ENCODE results near the gene ASTN1.

ASTN1 gene

DNA sequence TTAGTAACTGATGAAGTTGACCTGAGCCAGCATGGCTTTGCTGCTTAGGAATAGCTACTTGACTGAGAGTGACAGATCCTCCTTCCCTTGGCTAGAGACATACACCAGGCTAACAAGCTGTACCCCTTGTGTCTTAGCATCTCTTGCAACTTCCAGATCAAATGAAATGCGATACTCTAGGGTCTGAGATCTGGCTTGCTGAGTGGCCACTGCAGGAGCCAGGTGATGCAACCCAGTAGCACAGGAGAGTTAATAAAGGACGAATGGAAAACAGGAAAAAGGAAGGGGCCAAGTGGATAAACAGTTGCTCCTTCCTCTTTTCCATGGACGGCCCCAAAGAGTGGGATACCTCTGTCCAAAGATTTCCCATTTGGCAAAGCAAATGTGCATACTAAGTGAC, 38.2 kb downstream of the ASTN1 start:
- TF ChIP-seq SPI1 (IDR thresholded peaks at IDR 0.05; ENCODE audit: borderline replicate concordance, low read depth) (no peak), POLR2AphosphoS5 (IDR thresholded peaks at IDR 0.05; ENCODE audit: low read depth) (no peak), GABPA (IDR thresholded peaks at IDR 0.05; ENCODE audit: low read depth) (no peak)
- TF ChIP-seq, protein P1, sequence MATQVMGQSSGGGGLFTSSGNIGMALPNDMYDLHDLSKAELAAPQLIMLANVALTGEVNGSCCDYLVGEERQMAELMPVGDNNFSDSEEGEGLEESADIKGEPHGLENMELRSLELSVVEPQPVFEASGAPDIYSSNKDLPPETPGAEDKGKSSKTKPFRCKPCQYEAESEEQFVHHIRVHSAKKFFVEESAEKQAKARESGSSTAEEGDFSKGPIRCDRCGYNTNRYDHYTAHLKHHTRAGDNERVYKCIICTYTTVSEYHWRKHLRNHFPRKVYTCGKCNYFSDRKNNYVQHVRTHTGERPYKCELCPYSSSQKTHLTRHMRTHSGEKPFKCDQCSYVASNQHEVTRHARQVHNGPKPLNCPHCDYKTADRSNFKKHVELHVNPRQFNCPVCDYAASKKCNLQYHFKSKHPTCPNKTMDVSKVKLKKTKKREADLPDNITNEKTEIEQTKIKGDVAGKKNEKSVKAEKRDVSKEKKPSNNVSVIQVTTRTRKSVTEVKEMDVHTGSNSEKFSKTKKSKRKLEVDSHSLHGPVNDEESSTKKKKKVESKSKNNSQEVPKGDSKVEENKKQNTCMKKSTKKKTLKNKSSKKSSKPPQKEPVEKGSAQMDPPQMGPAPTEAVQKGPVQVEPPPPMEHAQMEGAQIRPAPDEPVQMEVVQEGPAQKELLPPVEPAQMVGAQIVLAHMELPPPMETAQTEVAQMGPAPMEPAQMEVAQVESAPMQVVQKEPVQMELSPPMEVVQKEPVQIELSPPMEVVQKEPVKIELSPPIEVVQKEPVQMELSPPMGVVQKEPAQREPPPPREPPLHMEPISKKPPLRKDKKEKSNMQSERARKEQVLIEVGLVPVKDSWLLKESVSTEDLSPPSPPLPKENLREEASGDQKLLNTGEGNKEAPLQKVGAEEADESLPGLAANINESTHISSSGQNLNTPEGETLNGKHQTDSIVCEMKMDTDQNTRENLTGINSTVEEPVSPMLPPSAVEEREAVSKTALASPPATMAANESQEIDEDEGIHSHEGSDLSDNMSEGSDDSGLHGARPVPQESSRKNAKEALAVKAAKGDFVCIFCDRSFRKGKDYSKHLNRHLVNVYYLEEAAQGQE (IDR thresholded peaks at IDR 0.05; ENCODE audit: insufficient replicate concordance, low read depth) = no peak
- TF ChIP-seq, protein P2, sequence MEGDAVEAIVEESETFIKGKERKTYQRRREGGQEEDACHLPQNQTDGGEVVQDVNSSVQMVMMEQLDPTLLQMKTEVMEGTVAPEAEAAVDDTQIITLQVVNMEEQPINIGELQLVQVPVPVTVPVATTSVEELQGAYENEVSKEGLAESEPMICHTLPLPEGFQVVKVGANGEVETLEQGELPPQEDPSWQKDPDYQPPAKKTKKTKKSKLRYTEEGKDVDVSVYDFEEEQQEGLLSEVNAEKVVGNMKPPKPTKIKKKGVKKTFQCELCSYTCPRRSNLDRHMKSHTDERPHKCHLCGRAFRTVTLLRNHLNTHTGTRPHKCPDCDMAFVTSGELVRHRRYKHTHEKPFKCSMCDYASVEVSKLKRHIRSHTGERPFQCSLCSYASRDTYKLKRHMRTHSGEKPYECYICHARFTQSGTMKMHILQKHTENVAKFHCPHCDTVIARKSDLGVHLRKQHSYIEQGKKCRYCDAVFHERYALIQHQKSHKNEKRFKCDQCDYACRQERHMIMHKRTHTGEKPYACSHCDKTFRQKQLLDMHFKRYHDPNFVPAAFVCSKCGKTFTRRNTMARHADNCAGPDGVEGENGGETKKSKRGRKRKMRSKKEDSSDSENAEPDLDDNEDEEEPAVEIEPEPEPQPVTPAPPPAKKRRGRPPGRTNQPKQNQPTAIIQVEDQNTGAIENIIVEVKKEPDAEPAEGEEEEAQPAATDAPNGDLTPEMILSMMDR (IDR thresholded peaks at IDR 0.05; ENCODE audit: insufficient read depth, low read length) = no peak
- no peak for DNase-seq (ENCODE audit: low read depth in 1 of 2, low spot score in 1 of 2)
- Histone ChIP-seq H3K27me3 (ENCODE audit: insufficient read depth, poor library complexity, severe bottlenecking) (no peaks in the 10 kb centered on the region), H3K27ac (replicated peaks) (no peak overlapping the region), H3K4me3 (replicated peaks; ENCODE audit: insufficient read depth, low read length) (no peak overlapping the region)

DNA sequence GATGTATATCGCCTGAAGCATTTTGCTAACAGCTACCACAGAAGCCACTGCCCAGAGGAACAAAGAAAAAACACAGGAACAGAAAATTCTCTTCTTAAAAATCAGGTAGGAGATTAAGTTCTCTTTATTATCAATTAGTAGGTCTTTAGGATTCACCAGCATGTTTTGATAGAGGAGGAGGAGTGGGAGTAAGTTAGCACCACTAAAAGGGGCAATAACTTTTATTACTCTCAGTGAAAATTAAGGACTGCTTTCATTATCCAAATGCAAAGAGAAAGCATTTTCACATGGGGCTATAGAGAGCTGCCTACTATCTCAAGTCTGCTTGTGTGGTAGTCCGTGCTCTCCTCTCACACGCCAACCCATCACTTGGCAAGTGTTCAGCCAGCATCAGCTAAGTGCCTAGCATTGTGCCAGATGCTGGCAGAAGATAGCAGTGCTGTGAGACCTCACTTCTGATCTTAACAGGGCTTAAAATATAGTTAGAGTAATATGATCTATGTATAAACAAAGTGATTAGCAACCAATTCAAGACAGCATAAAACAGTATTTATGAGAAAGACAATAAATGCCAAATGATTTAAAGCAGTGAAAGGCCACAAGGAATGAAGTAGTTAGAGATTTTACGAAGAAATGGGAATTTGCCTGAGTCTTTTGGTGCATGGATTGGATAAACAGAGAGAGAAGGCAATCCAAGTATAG, 39.8 kb downstream of the ASTN1 start:
- DNase-seq (ENCODE audit: low read depth in 1 of 2, low spot score in 1 of 2) = no peak
- H3K27ac ChIP-seq (replicated peaks) = no peak overlapping the region
- H3K4me3 ChIP-seq (replicated peaks; ENCODE audit: insufficient read depth, low read length) = no peak overlapping the region
- TF ChIP-seq, protein P2 (IDR thresholded peaks at IDR 0.05; ENCODE audit: insufficient read depth, low read length) = no peak
- TF ChIP-seq GABPA (IDR thresholded peaks at IDR 0.05; ENCODE audit: low read depth) (no peak), SPI1 (IDR thresholded peaks at IDR 0.05; ENCODE audit: borderline replicate concordance, low read depth) (no peak), POLR2AphosphoS5 (IDR thresholded peaks at IDR 0.05; ENCODE audit: low read depth) (no peak)
- TF ChIP-seq, protein P1 (IDR thresholded peaks at IDR 0.05; ENCODE audit: insufficient replicate concordance, low read depth) = no peak
- H3K27me3 ChIP-seq (ENCODE audit: insufficient read depth, poor library complexity, severe bottlenecking) = no peaks in the 10 kb centered on the region

DNA sequence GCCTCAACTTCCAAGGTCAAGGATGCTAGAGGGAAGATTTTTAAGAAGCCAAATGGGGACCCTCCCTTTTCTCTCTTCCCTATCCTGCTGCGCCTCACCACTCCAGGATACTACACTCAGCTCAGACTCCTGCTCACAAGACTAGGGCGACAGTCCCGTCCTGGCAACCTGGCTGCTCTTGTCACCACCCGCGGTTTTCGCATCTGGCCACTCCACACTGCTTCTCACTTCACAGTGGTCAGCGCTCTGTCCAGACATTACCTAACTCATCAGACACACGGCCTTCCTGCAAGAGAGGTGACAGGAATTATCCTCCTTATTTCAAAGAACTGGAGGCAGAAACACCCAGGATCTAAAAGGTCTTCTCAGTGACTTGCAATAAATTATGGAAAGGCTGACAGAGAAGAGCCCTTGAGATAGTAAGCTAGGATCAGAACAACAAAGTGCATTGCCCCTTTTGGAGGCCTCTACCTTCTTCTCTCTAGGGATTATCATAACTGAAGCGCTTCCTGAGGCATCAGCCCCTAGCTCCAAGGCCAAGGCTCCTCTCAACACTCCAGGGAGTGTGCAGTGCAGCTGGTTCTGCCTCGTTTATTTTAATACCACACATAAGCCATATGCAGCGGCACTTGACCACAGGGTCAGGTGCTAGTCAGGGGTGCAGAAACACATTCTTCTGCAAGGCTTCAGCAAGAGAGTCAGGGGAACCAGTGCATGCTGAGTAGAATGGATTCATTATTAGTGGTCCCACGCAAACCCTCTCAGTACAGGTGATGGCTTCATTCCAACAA, 41.9 kb downstream of the ASTN1 start:
- Histone ChIP-seq H3K27ac (replicated peaks) (no peak overlapping the region), H3K27me3 (ENCODE audit: insufficient read depth, poor library complexity, severe bottlenecking) (no peaks in the 10 kb centered on the region), H3K4me3 (replicated peaks; ENCODE audit: insufficient read depth, low read length) (no peak overlapping the region)
- TF ChIP-seq, protein P1 (IDR thresholded peaks at IDR 0.05; ENCODE audit: insufficient replicate concordance, low read depth) = no peak
- TF ChIP-seq, protein P2 (IDR thresholded peaks at IDR 0.05; ENCODE audit: insufficient read depth, low read length) = no peak
- TF ChIP-seq SPI1 (IDR thresholded peaks at IDR 0.05; ENCODE audit: borderline replicate concordance, low read depth) (no peak), GABPA (IDR thresholded peaks at IDR 0.05; ENCODE audit: low read depth) (no peak), POLR2AphosphoS5 (IDR thresholded peaks at IDR 0.05; ENCODE audit: low read depth) (no peak)
- DNase-seq (ENCODE audit: low read depth in 1 of 2, low spot score in 1 of 2) = no peak

Measured in HL-60 (cell line).